Limb (tissue), 2 donors: ENCODE data around the gene NKRF.

Experiments used
- DNase-seq, 2 donors: peaks; one replicate each; pipeline ENCODE4 v3.0.0-alpha.2; 2016; ENCODE audit errors: extremely low spot score in 2 of 2

The NKRF gene

GRCh38 chrX:119614776-119615175, 8.6 kb upstream of the NKRF start:
- DNase-seq: no peak

DNA sequence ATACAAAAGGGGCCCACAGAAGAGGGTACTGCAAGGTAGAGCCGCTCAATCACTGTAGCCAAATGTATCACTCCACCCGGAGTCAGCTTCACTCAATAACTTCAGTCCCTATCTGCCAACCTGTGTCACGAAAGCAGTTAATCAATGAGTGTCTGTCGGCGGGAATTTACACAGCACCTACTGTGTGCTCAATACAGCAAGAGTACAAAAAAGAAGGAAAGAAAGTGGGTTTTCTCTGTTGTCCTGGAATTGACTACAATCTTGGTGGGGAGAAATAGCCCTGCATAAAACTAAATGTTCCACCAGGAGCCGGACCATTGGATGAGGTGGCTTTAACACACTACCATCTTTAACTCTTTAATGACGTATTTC, 780 bp upstream of the NKRF start:
- no peak for DNase-seq

DNA sequence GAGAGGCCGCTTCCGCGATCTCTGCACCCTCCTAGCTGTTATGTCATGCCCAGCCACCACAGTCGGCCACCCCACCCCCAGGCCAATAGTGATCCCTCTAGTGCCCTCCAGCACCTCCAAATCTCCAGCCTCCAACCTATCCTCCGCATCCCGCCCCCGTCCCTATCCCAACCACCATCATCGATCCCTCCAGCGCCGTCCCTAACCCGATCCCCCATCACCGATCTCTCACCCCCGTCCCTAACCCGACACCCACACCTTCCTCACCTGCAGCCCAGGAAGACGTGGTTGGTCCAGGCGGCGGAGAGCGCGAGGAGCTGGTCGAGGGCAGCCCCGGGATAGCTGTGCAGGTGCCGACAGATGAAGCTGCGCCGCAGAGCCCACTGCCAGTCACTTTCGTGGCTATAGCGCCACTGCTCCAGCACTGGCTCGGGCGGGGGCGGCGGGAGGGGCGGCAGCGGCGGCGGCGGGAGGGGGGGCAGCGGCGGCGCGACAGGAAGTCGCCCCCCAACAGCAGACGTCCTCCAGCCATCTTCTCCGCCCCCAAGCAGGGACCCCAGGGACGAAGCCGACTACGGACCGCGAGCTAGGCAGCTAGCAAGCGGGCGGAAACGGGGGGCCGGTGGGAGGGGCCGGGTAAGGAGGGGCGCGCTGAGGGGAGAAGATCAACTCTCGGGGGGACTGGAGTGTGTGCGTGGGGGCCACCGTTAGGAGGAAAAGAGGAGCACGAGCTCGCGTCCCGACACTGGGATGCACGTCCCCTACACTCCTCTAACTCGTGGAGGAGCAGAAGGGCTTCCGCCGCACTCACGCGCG, 552 bp downstream of the NKRF start:
- DNase-seq: peak in 1 of 2 donors; percentile 70

DNA sequence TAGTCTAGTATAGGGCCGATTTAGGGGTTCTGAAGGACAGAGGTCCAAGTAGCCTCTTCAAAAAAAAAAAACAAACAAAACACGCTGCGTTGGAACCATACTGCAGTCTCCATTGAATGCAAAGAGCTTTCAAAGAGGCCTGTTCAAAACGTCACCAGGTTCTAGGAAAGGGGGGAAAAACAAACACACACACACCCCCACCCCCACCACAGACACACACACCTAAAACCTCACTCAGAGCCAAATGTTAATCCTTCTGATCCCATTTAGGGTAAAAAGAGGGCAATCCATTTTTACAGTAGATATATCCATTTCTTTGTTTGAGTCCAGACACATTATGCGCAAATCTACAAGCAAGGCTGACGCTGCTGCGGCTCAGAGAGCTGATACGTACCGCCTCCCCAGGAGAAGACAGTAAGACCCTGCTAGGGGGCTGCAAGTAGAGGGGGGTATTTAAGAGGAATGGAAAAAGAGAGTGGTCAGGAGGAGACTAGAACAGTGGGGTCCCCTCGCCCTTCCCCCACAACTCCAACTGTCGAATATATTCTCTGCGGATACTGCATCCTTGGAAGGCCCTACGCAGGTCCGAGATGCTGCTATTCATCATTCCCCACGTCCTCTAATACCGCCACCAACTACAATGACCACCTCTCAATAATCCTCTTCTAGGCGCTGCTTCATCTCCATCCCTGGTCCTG, 1.3 kb downstream of the NKRF start:
- peak in 1 of 2 donors; percentile 31 for DNase-seq

- DNase-seq: no peak
Observed at GRCh38 chrX:119602701-119603255, 3.4 kb downstream of the NKRF start.

GRCh38 chrX:119589810-119590209, 16.4 kb downstream of the NKRF start:
- DNase-seq: no peak

DNA sequence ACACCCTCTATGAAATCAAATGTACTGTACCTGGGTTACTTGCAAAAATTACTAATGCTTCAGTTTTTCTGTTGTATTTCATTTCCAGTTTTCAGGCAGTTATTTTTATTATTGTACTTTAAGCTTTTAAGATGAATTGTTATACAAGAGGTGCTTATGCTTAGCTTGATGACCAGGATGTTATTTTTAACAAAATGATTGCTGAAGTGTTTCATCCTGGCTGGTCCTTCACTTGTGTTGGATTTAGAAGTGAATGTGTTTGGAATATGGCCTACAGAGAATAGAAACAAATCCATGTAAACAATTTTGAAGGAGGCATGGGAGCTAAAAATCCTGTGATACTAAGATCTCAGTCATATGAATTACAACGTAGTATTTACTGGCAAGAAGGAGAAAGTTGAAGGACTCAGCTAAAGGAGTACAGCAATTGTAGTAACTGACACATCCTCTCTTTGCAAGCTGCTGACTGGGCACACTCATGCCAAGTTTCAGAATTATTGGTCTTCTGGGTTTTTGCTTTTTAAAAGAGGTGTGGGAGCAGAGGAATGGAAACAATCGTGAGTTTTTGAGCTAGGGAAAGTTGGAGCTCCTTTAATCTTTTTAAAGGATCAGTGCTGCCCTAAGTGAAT, 22.7 kb downstream of the NKRF start:
- DNase-seq: no peak

- no peak for DNase-seq
Observed at GRCh38 chrX:119579414-119579813, 26.8 kb downstream of the NKRF start.

DNA sequence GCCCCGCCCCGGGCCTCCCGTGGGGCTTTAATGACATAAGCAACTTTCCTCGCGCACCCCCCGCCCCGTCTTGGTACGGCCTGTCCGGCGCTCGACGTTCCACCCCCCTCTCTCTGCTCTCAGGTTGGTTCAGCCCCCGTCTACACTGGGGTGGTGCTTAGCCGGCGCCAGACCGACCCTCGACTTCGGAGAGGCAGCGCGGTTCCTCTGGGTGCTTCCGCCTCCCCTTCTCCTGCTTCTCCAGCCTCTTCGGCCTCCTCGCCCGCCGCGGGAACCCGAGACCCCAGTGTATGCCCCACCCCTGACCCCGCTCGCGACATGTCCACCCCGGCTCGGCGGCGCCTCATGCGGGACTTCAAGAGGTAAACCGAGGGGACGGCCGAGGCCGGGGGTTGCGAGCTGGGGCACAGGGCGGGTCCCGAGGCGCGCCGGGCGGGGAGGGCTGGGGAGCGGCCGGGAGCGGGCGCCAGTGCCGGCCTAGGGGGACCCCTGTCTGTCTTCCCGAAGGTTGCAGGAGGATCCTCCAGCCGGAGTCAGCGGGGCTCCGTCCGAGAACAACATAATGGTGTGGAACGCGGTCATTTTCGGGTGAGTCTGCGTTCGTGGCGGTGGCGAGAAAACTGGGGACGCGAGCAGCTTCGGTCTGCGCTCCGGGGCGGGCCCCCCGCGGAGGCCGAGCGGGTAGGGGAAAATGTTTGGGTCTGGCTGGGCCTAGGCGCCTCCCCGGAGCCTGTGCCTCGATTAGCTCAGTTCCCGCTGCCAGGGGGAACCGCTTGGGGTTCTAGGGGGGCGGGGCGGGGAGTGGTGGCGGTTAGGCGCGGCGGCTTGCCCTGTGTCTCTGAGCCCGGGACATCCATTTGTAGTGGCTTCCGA, 31.6 kb downstream of the NKRF start, which contains the start of gene UBE2A:
UBE2A (plus strand) TSS at position 170 of the 873 bp plus-strand sequence; CDS start at position 319, 149 bp downstream.
- DNase-seq: peak; percentile 84 to 93

DNA sequence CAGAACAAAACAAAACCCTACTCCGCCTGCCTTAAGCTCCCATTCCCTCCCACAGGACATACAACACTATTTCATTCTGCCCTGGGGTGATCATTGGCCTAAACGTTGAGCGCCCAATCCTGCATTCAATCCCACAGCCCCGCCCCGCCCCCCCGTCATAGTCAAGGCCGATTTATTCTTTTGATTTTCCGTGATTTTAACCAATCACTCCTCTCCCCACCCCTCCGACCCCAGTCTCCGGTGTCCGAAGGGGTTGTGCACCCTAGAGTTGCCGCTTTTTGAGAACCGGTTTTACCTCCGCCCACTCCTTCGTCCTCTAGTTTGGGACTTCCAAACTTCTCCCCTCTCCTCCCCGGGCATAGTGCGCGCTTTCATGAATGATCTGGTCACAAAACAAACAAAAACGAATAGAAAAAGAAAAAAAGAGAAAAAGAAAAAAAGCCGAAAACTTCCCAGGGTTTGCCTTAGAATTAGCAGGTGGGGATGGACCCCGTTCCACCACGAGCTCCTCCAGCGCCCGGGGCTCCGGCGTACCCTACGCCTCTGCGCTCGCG, 32.3 kb downstream of the NKRF start:
- peak in 1 of 2 donors; percentile 43 for DNase-seq

DNA sequence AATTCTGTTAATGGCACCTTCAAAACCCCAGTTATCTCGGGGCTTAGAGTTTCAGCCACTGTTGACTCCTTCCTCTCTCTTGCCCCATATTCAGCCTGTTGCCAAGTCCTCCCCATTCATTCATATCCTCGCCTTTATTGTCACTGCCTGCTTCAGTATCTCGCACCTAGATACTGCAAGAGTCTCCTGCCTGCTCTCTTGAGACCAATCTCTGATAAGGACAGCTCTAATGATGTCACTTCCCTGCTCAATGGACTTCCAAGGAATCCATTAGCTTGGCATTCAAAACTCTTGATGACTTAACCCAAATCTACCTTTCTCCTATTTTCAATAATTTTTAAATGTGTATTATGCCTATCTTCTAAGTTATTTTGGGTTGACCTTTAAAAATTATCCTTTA, 33.0 kb downstream of the NKRF start:
- no peak for DNase-seq

- DNase-seq: no peak
Observed at GRCh38 chrX:119570351-119570835, 35.8 kb downstream of the NKRF start.

DNA sequence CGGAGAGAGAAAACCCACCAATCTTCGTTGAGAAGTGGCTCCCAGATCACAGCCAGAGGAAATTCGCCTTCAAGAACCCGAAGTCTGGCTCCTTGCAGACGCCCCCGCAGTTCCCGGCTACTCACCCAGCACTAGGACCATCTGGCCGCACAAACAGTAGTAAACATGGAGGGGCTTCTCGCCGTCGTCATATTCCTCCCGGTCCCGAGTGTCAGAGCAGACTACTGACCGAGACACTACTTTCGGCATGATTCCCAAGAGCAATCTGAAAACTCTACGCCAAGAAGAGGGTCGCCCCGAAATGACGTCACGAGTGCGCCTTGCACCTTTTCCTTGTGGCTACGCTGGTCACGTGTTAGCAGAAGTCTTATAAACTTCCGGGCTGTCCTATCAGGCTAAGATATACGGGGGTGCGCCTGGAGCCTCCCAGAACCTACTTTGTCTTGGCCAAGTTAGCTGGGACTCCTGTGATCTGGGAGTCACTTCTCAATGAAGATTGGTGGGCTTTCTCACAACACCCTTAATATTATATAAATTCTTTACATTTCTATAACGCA, 41.0 kb downstream of the NKRF start, which contains the start of gene STEEP1:
STEEP1 (minus strand) TSS at position 303 of the 557 bp plus-strand sequence; CDS start at position 249, 54 bp downstream.
- DNase-seq: peak; percentile 89 to 91

DNA sequence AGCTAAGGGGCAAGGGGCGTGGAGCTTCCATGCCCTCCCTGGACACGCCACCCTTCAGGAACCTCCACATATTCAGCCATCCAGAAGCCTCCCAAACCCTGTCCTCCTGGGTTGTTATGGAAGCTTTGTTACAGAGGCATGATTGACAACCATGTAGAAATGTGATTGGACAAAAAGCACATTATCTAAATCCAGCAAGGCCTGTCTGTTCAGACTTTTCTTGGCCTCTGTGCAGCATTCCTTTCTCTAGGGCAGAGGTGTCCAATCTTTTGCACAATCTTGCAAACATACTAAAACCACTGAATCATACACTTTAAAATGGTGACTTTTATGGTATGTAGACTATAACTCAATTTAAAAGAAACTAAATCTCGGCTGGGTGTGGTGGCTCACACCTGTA, 53.7 kb downstream of the NKRF start:
- no peak for DNase-seq

- DNase-seq: no peak
Observed at GRCh38 chrX:119549327-119550016, 56.8 kb downstream of the NKRF start.

- no peak for DNase-seq
Observed at GRCh38 chrX:119541188-119541587, 65.0 kb downstream of the NKRF start.

DNA sequence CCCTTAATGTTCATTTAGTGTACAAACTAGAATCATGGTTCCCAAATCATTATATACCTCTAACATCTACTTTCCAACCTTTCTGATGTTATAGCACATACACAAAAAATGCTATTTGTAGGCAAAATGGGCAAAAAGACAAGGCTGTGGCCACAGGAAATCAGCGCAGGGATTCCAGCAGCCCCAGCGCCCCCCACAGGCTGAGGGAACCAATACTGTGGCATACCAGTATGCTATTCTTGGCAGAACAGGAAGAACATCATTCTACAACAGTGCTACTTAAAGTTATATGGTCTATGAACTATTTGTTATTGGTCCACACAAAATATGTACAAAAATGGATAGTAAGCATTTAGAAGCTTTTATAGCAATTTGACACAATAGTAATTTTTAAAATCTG, 66.4 kb downstream of the NKRF start:
- DNase-seq: no peak
